ENCODE data around the gene POU1F1. TPM values are rescaled to one million over a fixed set of nuclear protein-coding genes. Genes with fewer than 3 reads are reported as not detected.

The POU1F1 gene
- total RNA-seq, 4 donors from 2014 or later, result not detected

- no peaks in the 10 kb centered on the region for H3K27me3 ChIP-seq
- intact Hi-C loops (cut with DNase I), result no loop called here
- TF ChIP-seq POLR2A (IDR thresholded peaks at IDR 0.05) (no peak), CTCF (IDR thresholded peaks at IDR 0.05) (peak; percentile 16 to 65 (median 53))
- no peak overlapping the region for H3K4me3 ChIP-seq
- no peaks in the 10 kb centered on the region for H3K9me3 ChIP-seq
- no peak overlapping the region for H3K27ac ChIP-seq
- H3K36me3 ChIP-seq, result no peaks in the 10 kb centered on the region
- peaks cover 0 to 4% (median 0%) of the 10 kb centered on the region in 3 donors for H3K4me1 ChIP-seq
- DNase-seq, result no peak
- 3 to 14% methylated on average over 3 of the region's 3 CpGs for WGBS, 2 donors
Measured at GRCh38 chr3:87298111-87298718, 21.8 kb upstream of the POU1F1 start.

- 82 to 83% methylated on average over 8 of the region's 8 CpGs for WGBS, 2 donors
Measured at GRCh38 chr3:87288446-87288845, 12.1 kb upstream of the POU1F1 start.

GRCh38 chr3:87287011-87287410 is 10.6 kb upstream of the POU1F1 start:
- H3K27ac ChIP-seq, result no peak overlapping the region
- H3K36me3 ChIP-seq, result no peaks in the 10 kb centered on the region
- TF ChIP-seq POLR2A (IDR thresholded peaks at IDR 0.05) (no peak), CTCF (IDR thresholded peaks at IDR 0.05) (no peak)
- no peak overlapping the region for H3K4me3 ChIP-seq
- H3K27me3 ChIP-seq, result no peaks in the 10 kb centered on the region
- intact Hi-C loops (cut with DNase I), result no loop called here
- H3K4me1 ChIP-seq, result no peaks in the 10 kb centered on the region
- no peak for DNase-seq
- H3K9me3 ChIP-seq, result no peaks in the 10 kb centered on the region
- 21 to 37% methylated on average over 1 of the region's 1 CpG for WGBS, 2 donors

More at GRCh38 chr3:87288446-87288845, 12.1 kb upstream of the POU1F1 start:
- H3K9me3 ChIP-seq, result no peaks in the 10 kb centered on the region
- intact Hi-C loops (cut with DNase I), result no loop called here
- no peaks in the 10 kb centered on the region for H3K27me3 ChIP-seq
- H3K4me3 ChIP-seq, result no peak overlapping the region
- no peak for DNase-seq
- TF ChIP-seq CTCF (IDR thresholded peaks at IDR 0.05) (no peak), POLR2A (IDR thresholded peaks at IDR 0.05) (no peak)
- H3K27ac ChIP-seq, result no peak overlapping the region
- H3K36me3 ChIP-seq, result no peaks in the 10 kb centered on the region
- H3K4me1 ChIP-seq, result no peaks in the 10 kb centered on the region

GRCh38 chr3:87272718-87273341 is 3.6 kb downstream of the POU1F1 start:
- no peak overlapping the region for H3K4me3 ChIP-seq
- no peak for DNase-seq
- intact Hi-C loops (cut with DNase I), result no loop called here
- no peaks in the 10 kb centered on the region for H3K9me3 ChIP-seq
- 66 to 74% methylated on average over 4 of the region's 4 CpGs for WGBS, 2 donors
- H3K36me3 ChIP-seq, result no peaks in the 10 kb centered on the region
- no peak overlapping the region for H3K27ac ChIP-seq
- no peaks in the 10 kb centered on the region for H3K4me1 ChIP-seq
- TF ChIP-seq CTCF (IDR thresholded peaks at IDR 0.05), result no peak
- TF ChIP-seq POLR2A (IDR thresholded peaks at IDR 0.05), result no peak
- no peaks in the 10 kb centered on the region for H3K27me3 ChIP-seq

GRCh38 chr3:87270908-87271700 is 5.3 kb downstream of the POU1F1 start:
- no peak for DNase-seq
- 48 to 54% methylated on average over 4 of the region's 4 CpGs for WGBS, 2 donors
- intact Hi-C loops (cut with DNase I), result no loop called here

More at GRCh38 chr3:87270908-87271700, 5.3 kb downstream of the POU1F1 start:
- no peak overlapping the region for H3K4me3 ChIP-seq
- H3K9me3 ChIP-seq, result no peaks in the 10 kb centered on the region
- no peaks in the 10 kb centered on the region for H3K36me3 ChIP-seq
- TF ChIP-seq POLR2A (IDR thresholded peaks at IDR 0.05), result no peak
- no peak for TF ChIP-seq CTCF (IDR thresholded peaks at IDR 0.05)
- no peaks in the 10 kb centered on the region for H3K27me3 ChIP-seq
- H3K27ac ChIP-seq, result no peak overlapping the region
- no peaks in the 10 kb centered on the region for H3K4me1 ChIP-seq
